ENCODE data around the gene FGF14.

The FGF14 gene

GRCh38 chr13:102273111-102273510 lies 128.7 kb downstream of the FGF14 start:
- TF ChIP-seq, protein P1, sequence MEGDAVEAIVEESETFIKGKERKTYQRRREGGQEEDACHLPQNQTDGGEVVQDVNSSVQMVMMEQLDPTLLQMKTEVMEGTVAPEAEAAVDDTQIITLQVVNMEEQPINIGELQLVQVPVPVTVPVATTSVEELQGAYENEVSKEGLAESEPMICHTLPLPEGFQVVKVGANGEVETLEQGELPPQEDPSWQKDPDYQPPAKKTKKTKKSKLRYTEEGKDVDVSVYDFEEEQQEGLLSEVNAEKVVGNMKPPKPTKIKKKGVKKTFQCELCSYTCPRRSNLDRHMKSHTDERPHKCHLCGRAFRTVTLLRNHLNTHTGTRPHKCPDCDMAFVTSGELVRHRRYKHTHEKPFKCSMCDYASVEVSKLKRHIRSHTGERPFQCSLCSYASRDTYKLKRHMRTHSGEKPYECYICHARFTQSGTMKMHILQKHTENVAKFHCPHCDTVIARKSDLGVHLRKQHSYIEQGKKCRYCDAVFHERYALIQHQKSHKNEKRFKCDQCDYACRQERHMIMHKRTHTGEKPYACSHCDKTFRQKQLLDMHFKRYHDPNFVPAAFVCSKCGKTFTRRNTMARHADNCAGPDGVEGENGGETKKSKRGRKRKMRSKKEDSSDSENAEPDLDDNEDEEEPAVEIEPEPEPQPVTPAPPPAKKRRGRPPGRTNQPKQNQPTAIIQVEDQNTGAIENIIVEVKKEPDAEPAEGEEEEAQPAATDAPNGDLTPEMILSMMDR (IDR thresholded peaks at IDR 0.05; ENCODE audit: low read depth, low read length, missing control alignments): no peak
- no peak for DNase-seq (ENCODE audit: low read depth)
- H3K4me3 ChIP-seq (ENCODE audit: low read depth, low read length): no peak overlapping the region

DNA sequence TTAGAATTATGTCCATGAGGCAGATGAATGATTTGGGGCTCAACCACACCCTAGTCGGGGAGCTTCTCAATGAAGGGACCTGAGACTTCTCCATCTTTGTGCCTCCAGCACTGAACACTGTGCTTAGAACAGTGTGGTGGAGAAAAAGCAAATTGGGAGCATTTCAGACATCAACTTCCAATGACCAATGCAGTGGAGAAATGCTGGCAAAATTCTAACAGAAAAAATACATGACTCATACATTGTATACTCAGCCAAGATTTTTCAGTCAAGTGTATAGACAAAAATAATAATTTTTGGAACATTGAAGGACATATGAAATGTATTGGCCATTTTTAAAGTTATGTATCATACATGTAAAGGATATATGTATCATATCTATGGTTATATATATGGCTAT lies 134.7 kb downstream of the FGF14 start:
- H3K4me3 ChIP-seq (ENCODE audit: low read depth, low read length): no peak overlapping the region
- no peak for DNase-seq (ENCODE audit: low read depth)
- TF ChIP-seq, protein P1 (IDR thresholded peaks at IDR 0.05; ENCODE audit: low read depth, low read length, missing control alignments): no peak

DNA sequence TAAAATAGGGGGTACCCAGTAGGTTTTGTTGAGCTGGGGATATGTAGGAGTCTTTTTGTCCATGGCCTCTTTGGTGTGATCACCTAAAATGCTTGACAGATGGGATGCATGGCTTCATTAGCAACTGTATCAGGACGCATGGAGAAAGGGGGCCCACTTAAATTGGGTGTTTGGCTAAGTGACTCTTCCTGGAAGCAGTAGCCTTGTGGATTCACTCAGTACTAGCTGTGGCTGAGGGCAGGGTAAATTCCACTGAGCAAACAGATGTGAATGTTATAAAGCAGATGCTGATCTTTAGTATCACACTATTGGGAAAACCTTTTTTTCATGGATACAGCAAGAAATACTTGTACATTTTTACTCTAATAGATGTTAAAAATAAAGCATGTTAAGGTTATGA lies 140.0 kb downstream of the FGF14 start:
- no peak for DNase-seq (ENCODE audit: low read depth)
- TF ChIP-seq, protein P1 (IDR thresholded peaks at IDR 0.05; ENCODE audit: low read depth, low read length, missing control alignments): no peak
- H3K4me3 ChIP-seq (ENCODE audit: low read depth, low read length): no peak overlapping the region

DNA sequence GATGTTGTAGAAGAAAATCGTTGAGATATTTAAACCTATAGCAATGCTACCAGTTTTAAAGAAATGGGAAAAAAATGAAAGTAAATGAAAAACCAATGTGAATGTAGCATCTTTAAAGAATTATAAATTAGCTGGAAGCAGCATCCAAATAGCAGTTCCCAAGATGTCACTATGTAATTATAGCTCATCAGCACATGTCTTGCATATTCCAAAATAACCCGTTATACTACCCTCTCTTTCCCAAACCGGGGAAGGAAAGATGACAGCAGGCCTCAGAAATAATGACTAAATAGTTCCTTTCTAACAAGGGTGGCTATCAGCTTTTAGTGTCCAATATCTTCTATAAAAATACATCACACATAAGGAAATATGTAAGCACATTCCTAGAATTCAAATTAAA lies 140.5 kb downstream of the FGF14 start:
- no peak overlapping the region for H3K4me3 ChIP-seq (ENCODE audit: low read depth, low read length)
- DNase-seq (ENCODE audit: low read depth): no peak

GRCh38 chr13:102260256-102260655 lies 141.6 kb downstream of the FGF14 start:
- TF ChIP-seq, protein P1 (IDR thresholded peaks at IDR 0.05; ENCODE audit: low read depth, low read length, missing control alignments): no peak
- no peak overlapping the region for H3K4me3 ChIP-seq (ENCODE audit: low read depth, low read length)

More for the DNA sequence above, 140.5 kb downstream of the FGF14 start:
- TF ChIP-seq, protein P1 (IDR thresholded peaks at IDR 0.05; ENCODE audit: low read depth, low read length, missing control alignments): no peak

GRCh38 chr13:102255409-102255808 lies 146.4 kb downstream of the FGF14 start:
- no peak overlapping the region for H3K4me3 ChIP-seq (ENCODE audit: low read depth, low read length)
- DNase-seq (ENCODE audit: low read depth): no peak
- TF ChIP-seq, protein P1 (IDR thresholded peaks at IDR 0.05; ENCODE audit: low read depth, low read length, missing control alignments): no peak

More at GRCh38 chr13:102260256-102260655, 141.6 kb downstream of the FGF14 start:
- DNase-seq (ENCODE audit: low read depth): no peak

- no peak overlapping the region for H3K4me3 ChIP-seq (ENCODE audit: low read depth, low read length)
- DNase-seq (ENCODE audit: low read depth): no peak
- TF ChIP-seq, protein P1 (IDR thresholded peaks at IDR 0.05; ENCODE audit: low read depth, low read length, missing control alignments): no peak
These were observed 150.0 kb downstream of the FGF14 start for GRCh38 chr13:102251817-102252216.
